Loucy (cell line): ENCODE data around the gene ARMC5.

Source experiments
- H2AFZ ChIP-seq: fragments of 200-600 bp; sonication (generic); 2 replicates; pipeline ENCODE4 v1.6.0; 2016; ENCODE audit warnings: antibody characterized with exemption, mild to moderate bottlenecking, low read length, moderate library complexity
- H3F3A ChIP-seq: fragments of 200-600 bp; 2 replicates; pipeline ENCODE4 v1.6.0; 2016; ENCODE audit warnings: antibody characterized with exemption, low read depth, mild to moderate bottlenecking
- H3K27me3 ChIP-seq: fragments of 200-600 bp; sonication (generic); 2 replicates; pipeline ENCODE4 v1.6.1; 2014; ENCODE audit warnings: low read length, mild to moderate bottlenecking; ENCODE audit not compliant: insufficient read depth, poor library complexity, severe bottlenecking
- H3K36me3 ChIP-seq: fragments of 200-600 bp; sonication (generic); 2 replicates; pipeline ENCODE4 v1.6.1; 2016; ENCODE audit warnings: low read length; ENCODE audit not compliant: insufficient read depth
- H3K4me1 ChIP-seq: fragments of 200-600 bp; sonication (generic); 2 replicates; pipeline ENCODE4 v1.5.1; 2014; ENCODE audit warnings: low read length, mild to moderate bottlenecking; ENCODE audit not compliant: insufficient read depth, poor library complexity, severe bottlenecking
- H3K4me2 ChIP-seq: fragments of 200-600 bp; sonication (generic); 2 replicates; pipeline ENCODE4 v1.6.0; 2014; ENCODE audit warnings: antibody characterized with exemption, low read length, low read depth, mild to moderate bottlenecking; ENCODE audit not compliant: poor library complexity, severe bottlenecking
- H3K4me3 ChIP-seq: fragments of 200-600 bp; sonication (generic); 2 replicates; pipeline ENCODE4 v1.5.1; 2014; ENCODE audit warnings: low read length, mild to moderate bottlenecking, mixed read lengths; ENCODE audit not compliant: poor library complexity, severe bottlenecking
- H3K79me2 ChIP-seq: fragments of 200-600 bp; sonication (generic); 2 replicates; pipeline ENCODE4 v1.6.1; 2014; ENCODE audit warnings: low read length; ENCODE audit not compliant: insufficient read depth
- H3K9ac ChIP-seq: fragments of 200-600 bp; sonication (generic); 2 replicates; pipeline ENCODE4 v1.6.0; 2014; ENCODE audit warnings: mild to moderate bottlenecking, low read depth, low read length, moderate library complexity; ENCODE audit not compliant: poor library complexity, severe bottlenecking
- H3K9me2 ChIP-seq: fragments of 200-600 bp; sonication (generic); replicated peaks from 2 replicates; pipeline ENCODE4 v1.6.1; 2016; ENCODE audit warnings: low read depth, low read length, mixed read lengths
- H3K9me3 ChIP-seq: fragments of 200-600 bp; sonication (generic); 2 replicates; pipeline ENCODE4 v1.6.1; 2014; ENCODE audit warnings: mild to moderate bottlenecking, antibody characterized with exemption, low read length, low read depth; ENCODE audit not compliant: insufficient read depth
- H4K20me1 ChIP-seq: fragments of 200-600 bp; sonication (generic); 2 replicates; pipeline ENCODE4 v1.6.0; 2014; ENCODE audit warnings: antibody characterized with exemption, low read length, mild to moderate bottlenecking; ENCODE audit not compliant: insufficient read depth, poor library complexity, severe bottlenecking
- EZH2phosphoT487 ChIP-seq: fragments of 200-600 bp; IDR thresholded peaks from 2 replicates; pipeline ENCODE4 v1.6.1; 2018; ENCODE audit warnings: antibody characterized with exemption, mild to moderate bottlenecking, moderate library complexity, borderline replicate concordance
- TF ChIP-seq, protein P1 (sequence below): fragments of 200-600 bp; sonication (generic); conservative IDR thresholded peaks from 2 replicates; pipeline ENCODE4 v1.5.1; 2014; ENCODE audit warnings: mild to moderate bottlenecking, antibody characterized with exemption, low read length

Gene ARMC5

DNA sequence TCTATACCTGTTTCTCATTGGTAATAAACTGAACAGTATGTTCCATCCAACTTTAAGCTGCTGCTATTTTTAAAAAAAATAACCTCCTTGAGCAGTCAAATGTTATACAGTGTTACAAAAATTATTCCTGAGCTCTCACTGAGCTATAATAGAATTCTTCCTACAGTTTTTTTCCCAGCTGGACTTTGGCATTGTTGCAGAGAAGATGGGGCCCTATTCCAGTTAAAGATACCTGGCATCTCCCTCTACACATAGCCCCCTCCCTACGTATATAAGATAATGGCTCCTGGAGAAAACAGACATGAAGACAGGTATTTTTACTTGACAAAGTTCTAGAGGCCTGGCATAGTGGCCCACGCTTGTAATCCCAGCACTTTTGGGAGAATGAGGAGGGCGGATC, 29.5 kb upstream of the ARMC5 start:
- H3K36me3 ChIP-seq = no peaks in the 10 kb centered on the region
- no peaks in the 10 kb centered on the region for H4K20me1 ChIP-seq
- H3F3A ChIP-seq = no peaks in the 10 kb centered on the region
- no peak overlapping the region for H2AFZ ChIP-seq
- no peaks in the 10 kb centered on the region for H3K27me3 ChIP-seq
- no peak overlapping the region for H3K9ac ChIP-seq
- no peaks in the 10 kb centered on the region for H3K9me2 ChIP-seq
- H3K4me3 ChIP-seq = no peak overlapping the region
- TF ChIP-seq, protein P1, sequence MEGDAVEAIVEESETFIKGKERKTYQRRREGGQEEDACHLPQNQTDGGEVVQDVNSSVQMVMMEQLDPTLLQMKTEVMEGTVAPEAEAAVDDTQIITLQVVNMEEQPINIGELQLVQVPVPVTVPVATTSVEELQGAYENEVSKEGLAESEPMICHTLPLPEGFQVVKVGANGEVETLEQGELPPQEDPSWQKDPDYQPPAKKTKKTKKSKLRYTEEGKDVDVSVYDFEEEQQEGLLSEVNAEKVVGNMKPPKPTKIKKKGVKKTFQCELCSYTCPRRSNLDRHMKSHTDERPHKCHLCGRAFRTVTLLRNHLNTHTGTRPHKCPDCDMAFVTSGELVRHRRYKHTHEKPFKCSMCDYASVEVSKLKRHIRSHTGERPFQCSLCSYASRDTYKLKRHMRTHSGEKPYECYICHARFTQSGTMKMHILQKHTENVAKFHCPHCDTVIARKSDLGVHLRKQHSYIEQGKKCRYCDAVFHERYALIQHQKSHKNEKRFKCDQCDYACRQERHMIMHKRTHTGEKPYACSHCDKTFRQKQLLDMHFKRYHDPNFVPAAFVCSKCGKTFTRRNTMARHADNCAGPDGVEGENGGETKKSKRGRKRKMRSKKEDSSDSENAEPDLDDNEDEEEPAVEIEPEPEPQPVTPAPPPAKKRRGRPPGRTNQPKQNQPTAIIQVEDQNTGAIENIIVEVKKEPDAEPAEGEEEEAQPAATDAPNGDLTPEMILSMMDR = no peak
- TF ChIP-seq EZH2phosphoT487 = no peak
- no peak overlapping the region for H3K4me2 ChIP-seq
- peaks cover 12% of the 10 kb centered on the region for H3K4me1 ChIP-seq
- no peaks in the 10 kb centered on the region for H3K79me2 ChIP-seq
- H3K9me3 ChIP-seq = no peaks in the 10 kb centered on the region

DNA sequence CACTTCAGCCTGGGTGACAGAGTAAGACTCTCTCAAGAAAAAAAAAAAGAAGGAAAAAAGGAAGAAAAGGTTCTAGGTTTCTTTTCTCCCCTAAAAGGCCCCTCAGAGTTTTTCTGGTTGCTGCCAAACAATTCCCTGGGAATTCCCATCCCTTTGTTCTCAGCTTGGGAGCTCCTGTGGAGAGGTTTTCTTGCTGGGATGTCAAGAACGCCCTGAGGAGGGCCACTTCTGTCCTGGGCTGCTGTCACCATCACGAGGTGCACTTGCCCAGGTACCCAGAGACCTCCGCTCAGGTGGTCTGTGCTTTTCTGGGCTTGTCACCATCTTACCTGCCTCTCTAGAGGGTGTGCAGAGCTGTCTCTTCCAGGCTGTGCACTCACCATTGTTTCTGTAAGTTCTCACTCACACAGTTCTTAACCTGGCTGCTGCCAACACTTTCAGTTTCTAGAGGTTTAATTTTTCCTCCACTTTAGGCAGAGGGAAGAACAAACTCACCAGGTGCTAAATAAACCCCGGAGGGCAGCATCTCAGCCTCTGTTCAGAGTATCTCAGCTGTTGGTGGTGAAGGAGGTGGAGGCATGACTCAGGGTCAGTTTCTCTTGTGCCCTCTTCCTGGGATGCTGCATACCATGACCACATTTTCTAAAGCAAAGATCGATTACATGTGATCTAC, 28.8 kb upstream of the ARMC5 start:
- Histone ChIP-seq H3K36me3 (no peaks in the 10 kb centered on the region), H3F3A (no peaks in the 10 kb centered on the region), H4K20me1 (no peaks in the 10 kb centered on the region), H2AFZ (no peak overlapping the region), H3K9me3 (no peaks in the 10 kb centered on the region), H3K4me2 (no peak overlapping the region), H3K27me3 (no peaks in the 10 kb centered on the region), H3K4me3 (no peak overlapping the region), H3K9me2 (no peaks in the 10 kb centered on the region), H3K9ac (no peak overlapping the region), H3K79me2 (no peaks in the 10 kb centered on the region), H3K4me1 (peaks cover 12% of the 10 kb centered on the region)
- TF ChIP-seq, protein P1 = no peak
- TF ChIP-seq EZH2phosphoT487 = no peak

DNA sequence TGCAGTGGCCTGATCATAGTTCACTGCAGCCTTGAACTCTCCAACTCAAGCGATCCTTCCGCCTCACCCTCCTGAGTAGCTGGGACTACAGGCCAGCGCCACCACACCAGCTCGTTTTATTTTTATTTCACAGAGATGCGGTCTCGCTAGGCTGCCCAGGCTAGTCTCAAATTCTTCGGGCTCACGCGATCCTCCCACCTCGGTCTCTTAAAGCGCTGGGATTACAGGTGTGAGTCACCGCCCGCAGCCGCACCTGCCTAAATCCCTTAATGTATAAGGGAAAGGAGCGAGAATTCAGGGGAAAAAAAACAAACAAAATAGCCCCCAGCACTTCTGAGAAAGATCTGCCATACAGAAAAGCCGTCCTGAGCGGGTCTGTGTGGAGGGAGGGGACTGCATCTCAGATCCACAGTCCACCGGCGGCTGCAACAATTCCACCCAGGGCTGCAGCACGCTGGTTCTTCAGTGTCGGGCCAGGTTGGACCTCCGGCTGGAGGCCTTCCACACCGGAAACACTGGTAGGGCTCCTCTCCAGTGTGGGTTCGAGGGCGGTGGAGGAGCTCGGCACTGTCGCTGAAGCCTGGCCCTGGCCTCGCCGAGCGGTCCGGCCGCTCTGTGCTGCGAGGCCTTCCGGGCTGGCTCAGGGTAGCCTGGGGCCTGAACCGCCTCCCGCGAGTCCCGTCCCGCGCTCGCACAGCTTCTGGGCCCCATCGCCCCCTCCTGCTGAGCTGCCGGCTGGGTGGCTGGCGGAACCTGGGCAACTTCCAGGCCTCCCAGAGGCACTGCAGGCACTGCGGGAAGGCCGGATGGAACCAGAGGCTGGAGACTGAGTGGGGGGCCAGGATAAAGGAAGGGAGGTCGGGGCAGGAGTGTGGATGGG, 23.7 kb upstream of the ARMC5 start:
- TF ChIP-seq, protein P1 = no peak
- no peak for TF ChIP-seq EZH2phosphoT487
- Histone ChIP-seq H2AFZ (no peak overlapping the region), H3K4me2 (no peak overlapping the region)

More for the DNA sequence above, 23.7 kb upstream of the ARMC5 start:
- H3F3A ChIP-seq = no peaks in the 10 kb centered on the region
- no peaks in the 10 kb centered on the region for H3K79me2 ChIP-seq
- no peaks in the 10 kb centered on the region for H3K36me3 ChIP-seq
- H3K9me3 ChIP-seq = no peaks in the 10 kb centered on the region
- H3K9ac ChIP-seq = no peak overlapping the region
- peaks cover 19% of the 10 kb centered on the region for H3K4me1 ChIP-seq
- H4K20me1 ChIP-seq = no peaks in the 10 kb centered on the region
- H3K9me2 ChIP-seq = no peaks in the 10 kb centered on the region
- H3K27me3 ChIP-seq = no peaks in the 10 kb centered on the region
- no peak overlapping the region for H3K4me3 ChIP-seq
